GM03348 (cell line): ENCODE measurements around the gene PRDM16.

ENCODE experiments used
- DNase-seq: peaks from one replicate; pipeline ENCODE4 v3.0.0; 2012; ENCODE audit warnings: low spot score

Gene PRDM16

DNA sequence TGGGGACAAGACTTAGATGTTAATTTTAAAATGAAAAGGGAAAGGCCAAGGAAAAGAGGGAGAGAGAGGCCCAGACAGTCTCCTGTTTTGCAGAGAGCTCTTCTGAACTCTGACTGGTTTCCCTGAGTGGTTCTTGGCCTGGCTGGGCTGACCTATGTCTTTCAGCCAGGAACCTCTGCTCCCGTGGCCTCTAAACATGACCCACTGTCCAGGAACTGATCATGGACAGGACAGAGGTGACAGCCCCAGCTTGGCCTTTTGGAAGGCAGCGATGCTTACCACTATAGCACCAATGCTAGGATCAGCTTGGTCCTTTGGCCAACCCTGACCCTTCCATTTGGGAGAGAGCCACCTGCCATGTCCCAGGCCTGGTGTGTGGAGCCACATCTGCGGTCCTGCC is 55.2 kb downstream of the PRDM16 start:
- no peak for DNase-seq

DNA sequence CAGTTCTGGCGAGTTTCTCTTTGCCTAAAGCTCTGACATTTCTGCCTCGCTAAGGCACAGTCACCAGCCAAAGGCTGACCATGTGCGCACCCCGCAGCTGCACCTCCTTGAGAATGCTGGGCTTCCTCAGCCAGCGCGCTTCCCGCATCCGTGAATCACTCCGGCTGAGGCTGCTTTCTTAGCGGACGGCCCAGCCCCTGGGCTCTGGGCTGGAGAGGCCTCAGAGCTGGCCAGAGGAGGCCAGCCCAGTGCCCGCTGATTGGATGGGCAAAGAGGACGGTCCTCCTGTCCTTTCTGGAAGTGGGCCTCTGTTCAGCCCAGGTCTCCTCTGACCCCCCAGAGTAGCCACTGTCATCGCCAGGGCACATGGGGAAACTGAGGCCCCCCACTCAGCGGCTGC is 56.1 kb downstream of the PRDM16 start:
- no peak for DNase-seq

DNA sequence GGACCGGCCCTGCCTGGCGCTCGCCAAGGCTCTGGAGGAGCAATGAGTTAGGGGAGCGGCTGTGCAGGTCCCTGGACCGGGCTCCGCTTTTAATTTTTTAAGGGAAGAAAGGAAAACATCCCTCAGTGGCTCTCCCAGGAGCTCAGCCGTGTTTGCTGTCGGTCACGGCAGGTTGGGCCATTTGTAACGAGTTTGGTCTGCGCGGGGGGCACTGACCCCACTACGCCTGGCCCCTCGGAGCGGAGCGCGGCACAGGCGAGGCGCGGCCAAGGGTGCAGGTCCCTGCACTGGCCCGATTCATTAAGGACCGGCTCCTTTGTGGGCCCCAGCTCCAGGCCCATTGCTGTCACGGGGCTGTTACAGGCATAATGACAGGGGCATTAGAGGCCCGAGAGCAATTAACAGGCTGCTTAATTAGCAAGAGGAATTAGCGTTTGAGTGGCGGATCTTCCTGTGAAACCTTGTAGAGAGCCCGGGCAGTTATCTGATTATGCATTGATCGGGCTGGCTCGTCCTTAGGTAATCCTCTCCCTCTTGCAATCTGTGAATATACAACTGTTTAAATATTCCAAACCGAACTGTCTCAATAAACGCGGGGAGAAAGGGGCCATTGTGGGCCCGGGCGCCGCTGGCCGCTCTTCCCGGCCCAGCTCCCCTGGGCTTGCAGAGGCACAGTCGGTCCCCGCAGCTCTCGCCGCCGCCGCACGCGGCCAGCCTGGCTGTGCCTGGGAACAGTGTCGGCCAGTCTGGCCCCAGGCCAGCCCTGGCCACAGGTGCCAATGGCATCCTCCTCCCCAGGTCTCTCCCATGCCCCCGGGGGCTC is 56.8 kb downstream of the PRDM16 start:
- no peak for DNase-seq

DNA sequence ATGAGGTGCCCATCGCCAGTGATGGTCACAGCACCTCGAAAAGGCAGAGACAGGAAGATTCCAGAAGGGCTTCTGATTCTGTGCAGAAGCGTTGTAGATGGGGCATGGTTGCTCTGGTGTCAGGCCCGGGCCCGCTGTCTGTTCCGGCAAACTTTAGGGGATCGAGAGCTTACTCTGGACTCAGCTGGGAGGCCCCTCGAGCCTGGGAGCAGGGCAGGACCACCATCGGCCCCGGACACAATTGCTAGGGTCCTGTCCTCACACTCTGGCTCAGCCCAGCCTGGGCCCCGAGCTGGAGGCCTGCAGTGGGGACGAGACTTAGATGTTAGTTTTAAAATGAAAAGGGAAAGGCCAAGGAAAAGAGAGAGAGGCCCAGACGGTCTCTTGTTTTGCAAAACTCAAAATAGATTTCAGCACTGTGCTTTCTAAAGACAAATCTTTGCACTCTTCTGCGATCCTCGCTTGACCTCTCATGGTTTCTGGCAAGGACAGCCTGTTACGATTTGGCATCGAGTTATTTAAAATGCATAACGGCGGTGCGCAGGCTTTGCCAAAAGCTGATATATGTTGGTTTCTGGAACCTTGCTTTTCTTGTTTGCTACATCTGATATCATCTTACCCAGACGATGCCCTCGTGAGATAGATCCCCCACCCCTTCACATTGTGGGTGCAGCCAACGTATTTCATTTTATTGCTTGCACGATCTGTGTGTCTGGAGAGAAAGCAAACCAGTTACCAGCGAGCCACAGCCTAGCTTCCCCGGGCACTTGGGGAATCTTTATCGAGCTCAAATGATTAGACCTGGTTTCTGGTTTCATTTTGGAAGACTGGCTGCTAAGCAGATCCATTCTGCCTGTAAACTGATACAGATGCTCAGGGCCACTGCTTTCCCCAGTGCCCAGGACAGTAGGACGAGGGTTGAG is 58.0 kb downstream of the PRDM16 start:
- no peak for DNase-seq

DNA sequence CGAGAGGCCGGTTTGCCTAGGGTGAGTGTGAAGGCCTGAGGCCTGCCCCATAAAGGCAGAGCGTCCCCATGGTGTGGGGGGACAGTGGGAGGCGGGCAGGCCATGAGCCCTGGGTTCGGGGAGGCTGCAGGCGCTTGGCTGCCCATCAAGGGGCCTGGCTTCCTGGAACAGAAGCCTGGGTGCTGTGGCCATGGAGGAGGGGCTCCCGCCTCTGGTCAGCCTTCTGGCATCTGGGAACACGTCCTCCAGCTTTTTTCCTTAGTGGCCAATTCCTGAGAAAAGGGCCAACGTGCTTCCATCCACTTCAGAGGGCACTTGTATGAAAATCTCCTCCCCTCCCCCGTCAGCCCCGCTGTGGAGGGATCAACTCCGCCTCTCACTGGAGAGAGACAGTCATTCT is 58.7 kb downstream of the PRDM16 start:
- DNase-seq = no peak

DNA sequence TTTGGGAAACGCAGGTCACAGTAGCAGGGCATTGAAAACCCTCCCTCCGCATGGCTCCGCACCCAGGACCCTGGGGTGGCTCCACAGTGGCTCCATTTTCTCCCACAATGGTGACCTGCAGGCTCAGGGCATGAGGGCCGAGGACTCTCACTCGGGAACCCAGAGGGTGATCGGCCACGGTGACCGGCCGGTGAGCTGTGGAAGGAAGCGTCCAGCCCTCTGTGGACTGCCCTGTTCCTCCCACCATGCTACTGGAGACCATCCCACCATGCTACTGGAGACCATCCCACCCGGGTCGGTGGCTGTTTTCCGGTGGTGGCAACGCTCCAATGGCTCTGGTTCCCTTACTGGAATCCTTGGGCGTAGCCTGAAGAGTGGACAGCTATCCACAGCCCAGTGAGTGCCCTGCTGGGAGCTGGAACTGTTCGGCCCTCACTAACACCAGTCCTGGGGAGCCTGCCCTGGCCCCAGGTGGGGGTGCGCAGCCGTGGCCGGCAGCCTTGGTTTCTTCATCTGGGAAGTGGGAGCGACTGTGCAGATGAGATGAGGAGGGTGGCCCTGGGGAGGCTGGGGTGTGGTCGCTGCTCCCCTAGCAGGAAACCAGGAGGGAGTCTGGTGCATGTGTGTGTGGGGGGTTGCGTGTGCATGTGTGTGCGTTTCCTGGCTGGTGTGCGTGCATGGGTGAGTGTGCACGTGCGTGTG is 59.6 kb downstream of the PRDM16 start:
- no peak for DNase-seq

DNA sequence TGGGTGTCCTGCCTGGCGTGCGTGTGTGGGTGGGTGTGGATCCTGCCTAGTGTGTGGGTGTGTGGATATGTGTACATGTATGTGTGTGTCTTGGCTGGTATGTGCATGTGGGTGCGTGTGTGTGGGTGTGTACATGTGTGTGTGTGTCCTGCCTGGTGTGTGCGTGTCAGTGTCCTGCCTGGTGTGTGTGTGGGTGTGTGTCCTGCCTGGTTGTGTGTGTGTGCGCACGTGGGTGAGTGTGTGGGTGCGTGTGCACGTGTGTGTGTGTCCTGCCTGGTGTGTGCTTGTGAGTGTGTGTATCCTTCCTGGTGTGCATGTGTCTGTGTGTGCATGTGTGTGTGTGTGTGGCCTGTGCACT is 60.1 kb downstream of the PRDM16 start:
- DNase-seq = no peak

DNA sequence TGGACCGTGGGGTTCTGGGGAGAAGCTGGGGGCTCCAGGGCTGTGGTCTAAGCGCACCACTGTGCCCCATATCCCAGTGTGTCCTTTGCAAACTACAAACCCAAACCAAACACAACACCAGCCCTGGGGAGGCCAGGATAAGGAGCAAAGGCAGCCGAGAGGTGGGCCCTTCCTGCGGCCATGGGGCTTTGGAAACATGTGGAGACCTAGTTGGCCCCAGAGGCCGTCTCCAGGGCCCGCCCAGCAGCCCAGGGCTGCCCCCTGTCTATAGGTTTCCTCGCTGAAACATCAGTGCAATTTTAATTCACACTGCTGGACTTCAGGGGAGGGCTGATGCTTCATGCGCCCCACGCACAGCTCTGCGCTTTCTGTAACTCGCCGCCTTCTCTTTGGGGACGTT is 61.3 kb downstream of the PRDM16 start:
- DNase-seq = no peak

DNA sequence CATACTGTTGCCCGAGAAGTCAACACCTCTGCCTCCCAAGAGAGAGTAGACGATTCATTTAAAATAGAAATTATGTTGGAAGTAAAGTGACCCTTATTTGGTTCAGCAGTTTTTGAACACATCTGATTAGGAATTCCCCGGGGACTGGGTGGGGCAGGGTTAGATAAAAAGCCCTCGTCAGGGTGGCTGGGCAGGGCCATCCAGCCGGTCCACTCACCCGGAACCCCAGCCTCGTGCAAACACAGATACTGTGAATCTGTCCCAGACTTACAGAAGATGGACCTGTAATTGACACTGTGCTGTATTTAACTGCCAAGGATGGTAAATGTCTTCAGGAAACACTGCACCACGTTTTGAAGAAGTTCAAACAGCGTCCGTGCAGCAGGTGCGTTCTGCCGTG is 63.7 kb downstream of the PRDM16 start:
- DNase-seq = no peak

DNA sequence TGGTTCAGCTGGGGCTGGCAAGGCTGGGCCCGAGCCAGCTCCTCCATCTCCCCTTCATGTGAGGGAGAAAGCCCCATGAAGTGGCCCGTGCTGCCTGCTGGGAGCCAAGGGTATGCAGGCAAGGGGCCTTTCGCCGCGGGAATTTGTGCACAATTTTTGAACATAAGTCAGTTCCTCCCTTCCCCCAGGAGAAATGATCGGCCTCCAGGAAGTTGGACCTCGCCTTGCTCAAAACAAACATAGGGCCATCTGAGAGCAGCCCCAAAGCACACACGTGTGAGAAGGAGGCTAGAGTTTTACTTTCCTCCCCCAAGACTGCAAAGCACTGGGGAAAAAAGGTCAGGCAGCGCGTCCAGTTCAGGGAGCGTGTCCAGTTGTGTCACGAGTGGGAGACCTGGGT is 64.7 kb downstream of the PRDM16 start:
- DNase-seq = no peak

DNA sequence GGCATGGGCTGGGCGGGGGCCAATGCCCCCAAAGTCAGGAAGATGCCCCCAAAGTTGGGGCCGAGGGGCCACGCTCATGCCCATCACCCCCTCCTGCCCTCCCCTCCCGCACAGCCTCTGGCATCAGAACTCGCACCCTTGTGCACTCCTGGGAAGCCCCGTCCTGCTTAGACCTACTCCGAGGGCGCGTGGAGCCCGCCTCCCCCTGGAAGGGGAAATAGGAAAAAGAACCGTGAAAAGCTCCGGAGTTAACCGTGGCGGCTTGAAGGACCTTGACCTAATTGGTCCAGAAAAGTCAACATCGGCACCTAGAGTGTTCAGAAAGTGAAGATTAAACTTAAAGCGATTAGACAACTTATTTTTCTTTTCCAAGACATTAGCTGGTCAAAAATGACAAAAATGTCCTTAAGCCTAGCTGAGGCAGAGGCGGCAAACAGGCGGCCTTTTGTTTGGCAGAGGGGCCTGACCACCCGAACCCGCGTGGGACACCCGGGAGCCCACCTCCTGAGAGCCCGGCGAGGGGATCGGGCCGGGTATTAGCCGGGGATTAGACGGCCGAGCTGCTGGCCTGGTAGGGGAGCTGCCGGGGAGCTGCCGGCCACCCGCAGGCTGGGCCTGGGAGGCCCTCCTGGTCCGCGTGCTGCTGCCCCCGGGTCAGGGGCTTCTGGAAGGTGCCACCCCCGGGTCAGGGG is 65.5 kb downstream of the PRDM16 start:
- no peak for DNase-seq

DNA sequence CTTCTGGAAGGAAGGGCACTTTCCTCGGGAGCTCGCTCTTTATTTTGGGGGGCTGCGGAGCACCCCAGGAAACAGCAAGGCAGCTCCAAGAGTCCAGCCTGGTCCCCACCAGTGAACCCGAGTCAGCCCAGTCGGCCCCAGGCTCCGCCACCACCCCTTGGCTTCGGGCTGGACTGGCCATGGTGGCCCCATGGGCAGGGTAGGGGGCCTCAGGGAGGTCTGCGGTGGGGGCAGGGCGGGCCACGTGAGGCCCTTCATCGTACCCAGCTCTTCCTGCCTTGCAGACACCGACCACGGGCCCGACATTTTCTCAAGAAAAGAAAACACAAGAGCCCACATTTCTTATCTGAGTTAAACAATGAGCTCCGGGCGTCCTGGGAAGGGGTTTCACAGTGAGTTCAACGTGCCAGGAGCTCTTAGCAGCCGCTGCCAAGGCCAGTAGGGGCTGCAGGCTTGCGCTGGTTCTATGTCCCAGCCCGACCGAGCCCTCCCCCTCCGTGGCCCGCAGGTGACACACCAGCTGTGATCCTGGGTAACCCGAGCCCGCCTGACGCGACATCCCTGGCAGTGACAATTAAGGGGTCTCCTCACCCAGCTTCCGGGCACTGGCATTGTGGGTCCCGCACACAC is 66.2 kb downstream of the PRDM16 start:
- DNase-seq = no peak

DNA sequence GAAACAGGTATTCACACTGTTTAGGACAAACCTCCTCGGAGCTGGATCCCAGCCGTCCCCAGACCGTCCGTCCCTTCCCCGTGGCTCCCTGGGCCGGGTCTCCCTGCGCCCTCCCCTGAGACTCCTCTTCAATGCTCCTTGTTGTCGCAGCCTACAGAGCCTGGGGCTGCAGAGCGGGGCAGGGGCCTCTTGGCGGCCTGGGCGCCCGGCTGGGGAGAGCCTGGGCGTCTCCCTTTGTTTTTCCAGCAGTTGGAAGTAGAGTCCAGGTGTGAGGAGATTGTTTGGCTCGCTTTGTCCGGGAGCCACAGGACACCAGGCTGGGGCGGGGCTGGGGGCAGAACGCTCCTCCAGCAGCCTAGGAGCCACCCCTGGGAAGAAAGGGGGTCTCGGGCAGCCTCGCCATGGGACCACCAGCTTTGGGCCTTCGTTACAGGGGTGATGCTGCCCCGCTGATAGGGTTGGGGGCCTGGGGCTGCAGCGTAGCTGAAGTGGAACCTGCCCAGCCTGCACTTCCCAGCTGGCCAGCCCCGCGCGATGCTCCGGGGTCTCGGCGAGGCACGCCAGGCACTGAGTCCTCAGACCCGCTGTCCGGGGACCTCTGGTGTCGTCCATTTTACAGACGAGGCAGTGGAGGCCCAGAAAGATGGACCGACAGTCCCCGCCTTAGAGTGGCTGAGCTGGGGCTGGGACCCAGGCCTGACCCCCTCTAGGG is 66.9 kb downstream of the PRDM16 start:
- no peak for DNase-seq

DNA sequence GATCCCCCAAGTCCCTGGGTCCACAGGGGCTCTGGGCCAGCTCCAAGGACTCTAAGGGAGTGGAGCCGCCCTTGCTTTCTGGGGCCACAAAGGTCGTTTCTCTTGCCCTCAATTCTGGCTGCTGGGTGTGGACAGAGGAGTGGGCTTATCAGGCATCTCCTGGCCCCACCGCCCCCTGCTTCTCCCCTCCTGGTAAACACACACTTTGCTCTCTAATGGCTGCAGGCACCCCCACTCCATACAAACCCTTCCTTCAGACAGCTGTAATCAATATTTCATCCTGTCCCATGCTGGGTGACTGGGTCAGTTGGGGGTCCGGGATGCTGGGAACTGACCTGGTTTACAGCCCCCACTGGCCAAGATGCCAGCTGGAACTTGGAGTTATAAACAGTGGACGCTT is 67.5 kb downstream of the PRDM16 start:
- DNase-seq = no peak

DNA sequence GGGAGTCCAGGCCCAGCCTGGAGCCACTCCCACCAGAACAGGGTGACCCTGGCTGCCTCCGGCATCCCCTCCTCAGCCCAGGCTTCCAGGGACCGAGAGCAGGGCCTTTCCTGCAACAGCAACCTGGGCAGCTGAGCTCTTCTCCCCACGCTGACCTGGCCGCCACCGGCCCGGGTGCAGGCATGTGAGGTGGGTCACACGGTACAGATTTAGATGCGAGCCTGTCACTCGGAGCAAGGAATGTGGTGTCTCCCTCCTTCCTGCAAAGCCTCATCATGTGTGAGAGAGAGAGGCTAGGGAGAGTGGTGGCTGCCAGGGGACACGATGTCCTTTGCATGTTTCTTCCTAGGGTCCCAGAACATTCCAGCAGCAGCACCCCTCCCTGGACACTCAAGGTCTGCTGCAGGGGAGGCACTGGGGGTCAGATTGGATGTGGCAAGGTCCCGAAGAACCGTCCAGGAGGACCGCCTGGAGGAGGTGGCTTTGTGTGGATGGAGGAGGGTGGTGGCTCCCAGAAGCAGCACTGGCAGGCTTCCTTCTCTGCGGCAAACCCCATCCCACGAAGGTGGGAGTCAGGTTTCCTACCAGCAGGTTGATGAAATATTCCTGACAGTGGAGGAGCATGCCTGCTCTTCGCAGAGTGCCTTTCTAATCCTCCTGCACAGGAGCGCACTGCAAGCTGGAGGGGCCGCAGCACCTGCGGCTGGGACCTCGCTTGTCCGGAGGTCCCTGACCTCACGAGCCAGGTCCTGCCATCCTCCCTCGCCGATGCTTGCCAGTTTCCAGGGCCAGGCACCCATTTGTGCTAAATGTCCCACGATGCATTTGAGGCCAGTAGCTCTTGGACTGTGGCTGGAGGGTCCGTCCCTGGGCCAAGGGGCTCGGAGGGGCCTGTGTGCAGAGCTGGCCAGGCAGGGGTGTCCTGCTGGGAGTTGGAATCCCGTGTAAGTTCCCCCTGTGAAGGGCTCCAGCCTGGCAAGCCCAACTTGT is 68.4 kb downstream of the PRDM16 start:
- no peak for DNase-seq

DNA sequence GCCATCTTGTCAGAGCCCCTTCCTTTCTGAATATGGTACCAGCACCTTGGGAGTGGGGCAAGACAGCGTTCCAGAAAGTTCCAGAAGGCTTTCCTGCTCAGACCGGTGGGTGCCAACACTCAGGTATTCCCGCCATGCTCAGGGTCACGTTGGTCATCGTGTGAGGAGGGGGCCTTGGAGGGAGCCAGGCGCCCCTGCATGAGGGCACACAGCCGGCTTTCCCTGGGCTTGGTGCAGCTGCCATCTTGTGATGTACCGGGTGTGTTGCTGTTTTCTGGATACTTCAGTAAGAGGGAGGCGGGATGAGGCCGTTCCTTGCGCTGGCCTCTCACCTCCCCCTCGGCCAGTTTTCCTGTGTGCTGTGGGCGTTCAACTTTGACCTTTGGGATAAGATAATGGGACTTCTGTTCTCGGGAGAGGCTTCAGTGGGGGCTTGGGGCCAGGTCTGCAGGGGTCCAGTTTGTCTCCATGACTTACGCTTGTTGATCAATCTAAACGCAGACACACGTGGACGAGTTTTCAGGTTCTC is 69.7 kb downstream of the PRDM16 start:
- no peak for DNase-seq

DNA sequence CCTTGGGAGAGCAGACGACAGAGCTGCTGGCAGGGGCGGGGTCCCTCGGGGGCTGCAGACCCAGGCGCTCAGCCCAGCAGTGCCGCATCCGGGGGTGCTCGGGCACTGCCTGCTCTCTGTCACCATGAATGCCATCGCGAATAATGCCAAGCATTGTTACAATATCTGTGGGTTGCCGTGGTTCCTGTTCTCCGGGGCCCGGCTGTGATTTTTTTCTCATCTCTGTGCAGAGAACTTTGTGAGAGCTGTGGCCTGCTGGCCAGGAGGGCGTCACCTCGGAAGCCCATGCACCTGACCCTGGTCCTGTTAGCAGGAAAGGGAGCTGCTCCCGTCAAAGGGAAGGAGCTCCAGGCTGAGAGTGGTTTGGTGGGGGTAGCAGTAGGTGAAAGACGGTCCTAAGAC is 70.4 kb downstream of the PRDM16 start:
- no peak for DNase-seq

DNA sequence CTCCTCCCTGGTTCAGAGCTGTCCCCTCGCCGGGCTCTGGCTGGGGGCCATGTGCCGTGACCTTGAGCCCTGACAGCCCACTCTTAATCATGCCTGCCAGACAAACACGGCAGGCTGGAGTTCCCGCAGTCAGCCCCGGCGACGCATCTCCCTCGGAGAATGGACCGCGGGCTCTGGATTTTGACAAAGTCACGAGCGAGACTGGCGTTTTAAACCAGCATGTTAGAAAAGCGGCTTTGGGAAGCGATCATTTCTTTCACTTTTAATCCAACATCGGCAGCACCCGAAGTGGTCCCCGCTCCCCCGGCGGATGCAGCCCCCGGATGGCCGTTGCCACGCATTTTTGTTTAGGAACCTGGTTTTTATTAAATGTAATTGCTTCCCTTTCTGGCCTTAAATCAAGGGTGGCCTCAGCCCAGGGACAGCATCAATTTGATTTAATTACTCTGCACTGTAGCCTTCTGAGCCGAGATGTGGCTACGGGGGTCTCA is 70.9 kb downstream of the PRDM16 start:
- peak; percentile 39 for DNase-seq

DNA sequence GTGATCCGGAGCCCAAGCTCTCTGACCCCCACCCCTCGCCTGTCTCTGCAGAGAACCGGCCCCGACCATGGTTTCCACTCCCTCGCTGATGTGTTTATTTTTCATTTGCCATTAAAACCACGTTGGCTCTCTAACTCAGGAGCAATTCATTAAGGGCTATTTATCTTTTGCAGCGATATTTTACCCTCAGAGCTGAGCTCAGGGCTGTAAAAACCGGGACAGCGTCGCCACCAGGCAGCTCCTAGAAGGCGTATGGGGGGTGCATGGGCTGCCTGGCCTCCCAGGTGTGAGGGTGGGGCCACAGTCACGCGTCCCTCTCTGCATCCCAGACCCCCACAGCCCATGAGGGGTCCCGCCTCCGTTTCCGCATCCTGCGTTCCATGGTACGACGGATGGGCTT is 71.4 kb downstream of the PRDM16 start:
- no peak for DNase-seq
